Muscle of arm (tissue), 14 donors: ENCODE data around the gene KPNA5. TPM values are rescaled to one million over a fixed set of nuclear protein-coding genes. Genes with fewer than 3 reads are reported as not detected.
"Not testable (repeated sequence)": the region's sequence is repeated elsewhere in the genome, so short reads cannot be mapped to it uniquely, and the experiment has no call there.

ENCODE experiments used
- DNase-seq: peaks from one replicate; pipeline ENCODE4 v3.0.0-alpha.2; 2013
- long read RNA-seq, 11 donors: transcript quantifications; one replicate each; lab custom pipeline, GENCODE V29; 2026
- polyA plus RNA-seq, 12 donors: library from polyadenylated mRNA; unstranded; fragments of 120-200 nt; gene quantifications; one replicate each; pipeline ENCODE4 v1.2.1, GENCODE V29; 2013; ENCODE audit not compliant: insufficient read length in 12 of 12

KPNA5 gene
- polyA plus RNA-seq: 10 to 100 TPM in 10 of 12 donors, 1 to 10 TPM in 1, not detected in 1; 8.3 to 16.0 (median 12.7) TPM
- long read RNA-seq, donor 1, partial matches to known transcripts: 0 of 1 reads
- long read RNA-seq, donor 1, other reads (novel, unspliced or antisense): 0 of 1 reads
- long read RNA-seq, donor 2, full-length matches to known transcripts: 5 of 5 reads
- long read RNA-seq, donor 2, partial matches to known transcripts: 0 of 5 reads
- long read RNA-seq, donor 2, other reads (novel, unspliced or antisense): 0 of 5 reads
- long read RNA-seq, donor 3, full-length matches to known transcripts: 2 of 2 reads
- long read RNA-seq, donor 3, partial matches to known transcripts: 0 of 2 reads
- long read RNA-seq, donor 3, other reads (novel, unspliced or antisense): 0 of 2 reads
- long read RNA-seq, donor 4, full-length matches to known transcripts: 3 of 3 reads
- long read RNA-seq, donor 4, partial matches to known transcripts: 0 of 3 reads
- long read RNA-seq, donor 4, other reads (novel, unspliced or antisense): 0 of 3 reads
- long read RNA-seq, donor 5, full-length matches to known transcripts: 5 of 29 reads
- long read RNA-seq, donor 5, partial matches to known transcripts: 0 of 29 reads
- long read RNA-seq, donor 5, other reads (novel, unspliced or antisense): 24 of 29 reads
- long read RNA-seq, donor 6: 0 reads
- long read RNA-seq, donor 7, full-length matches to known transcripts: 2 of 2 reads
- long read RNA-seq, donor 7, partial matches to known transcripts: 0 of 2 reads
- long read RNA-seq, donor 7, other reads (novel, unspliced or antisense): 0 of 2 reads
- long read RNA-seq, donor 8, full-length matches to known transcripts: 7 of 12 reads
- long read RNA-seq, donor 8, partial matches to known transcripts: 5 of 12 reads
- long read RNA-seq, donor 8, other reads (novel, unspliced or antisense): 0 of 12 reads
- long read RNA-seq, donor 9: 0 reads
- long read RNA-seq, donor 10, full-length matches to known transcripts: 3 of 3 reads
- long read RNA-seq, donor 10, partial matches to known transcripts: 0 of 3 reads
- long read RNA-seq, donor 10, other reads (novel, unspliced or antisense): 0 of 3 reads
- long read RNA-seq, donor 11, full-length matches to known transcripts: 2 of 2 reads
- long read RNA-seq, donor 11, partial matches to known transcripts: 0 of 2 reads
- long read RNA-seq, donor 11, other reads (novel, unspliced or antisense): 0 of 2 reads

- DNase-seq: peak; percentile 89
Measured at GRCh38 chr6:116680880-116681672, at the start of gene KPNA5. KPNA5 (plus strand) TSS chr6:116681211; CDS start chr6:116681335, 124 bp downstream.

- DNase-seq: no peak
Measured at GRCh38 chr6:116631379-116631990, 49.5 kb upstream of the KPNA5 start.

DNA sequence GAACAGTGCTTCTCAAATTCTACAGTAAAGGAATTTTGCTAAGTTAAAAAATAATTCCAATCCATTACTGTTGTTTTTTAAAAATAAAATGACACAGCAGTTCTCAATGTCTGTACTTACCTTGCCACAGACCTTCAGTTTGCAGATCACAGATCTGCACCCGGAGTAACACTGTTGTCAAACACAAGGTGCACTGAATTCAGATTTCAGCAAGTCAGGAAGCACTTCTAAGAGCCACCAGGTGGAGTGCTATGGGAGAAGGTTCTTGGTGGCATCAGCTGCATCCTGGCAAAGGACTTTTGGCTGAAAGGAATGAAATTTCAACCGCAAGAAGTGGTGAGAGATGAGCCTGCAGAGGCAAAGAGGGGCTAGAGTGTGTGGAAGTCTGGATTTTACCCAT, 47.3 kb upstream of the KPNA5 start:
- DNase-seq: no peak

- DNase-seq: no peak
Measured at GRCh38 chr6:116648156-116648555, 32.9 kb upstream of the KPNA5 start.

DNA sequence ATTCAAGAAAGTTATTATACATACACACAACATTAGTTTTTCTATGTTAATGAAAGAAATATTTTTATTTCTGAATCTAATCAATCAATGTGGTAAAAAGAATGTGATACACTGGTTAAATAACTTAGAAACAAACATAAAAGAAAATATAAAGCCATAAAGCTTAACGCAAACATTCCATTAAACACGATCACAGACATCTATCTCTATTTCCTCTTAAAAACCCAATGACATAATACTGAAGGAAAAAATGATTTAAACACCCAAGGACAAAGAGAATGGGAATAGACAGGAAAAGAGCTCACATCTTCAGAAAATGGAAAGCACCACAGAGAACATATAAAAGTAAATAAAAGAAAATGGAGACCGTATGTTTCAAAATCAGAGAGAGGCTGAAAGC, 31.9 kb upstream of the KPNA5 start:
- no peak for DNase-seq

DNA sequence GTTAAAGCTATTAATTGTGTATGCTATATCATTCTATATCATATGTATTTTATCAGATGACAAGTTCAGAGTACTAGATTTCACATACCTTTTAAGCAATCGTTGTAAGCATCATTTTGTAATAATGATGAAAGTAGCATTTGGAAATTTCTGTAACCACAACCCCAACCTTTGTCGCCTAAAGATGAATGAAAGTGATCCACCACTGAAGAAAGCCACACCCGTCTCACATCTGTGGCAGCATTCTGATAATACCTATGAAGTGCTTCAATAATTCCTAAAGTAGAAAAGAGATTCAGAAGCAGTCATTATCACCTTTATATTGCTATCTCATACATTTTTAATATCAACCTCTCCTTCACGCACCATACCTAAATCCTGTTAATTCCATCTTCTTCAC, 29.1 kb upstream of the KPNA5 start:
- no peak for DNase-seq

GRCh38 chr6:116661594-116661993, 19.4 kb upstream of the KPNA5 start:
- DNase-seq: no peak

DNA sequence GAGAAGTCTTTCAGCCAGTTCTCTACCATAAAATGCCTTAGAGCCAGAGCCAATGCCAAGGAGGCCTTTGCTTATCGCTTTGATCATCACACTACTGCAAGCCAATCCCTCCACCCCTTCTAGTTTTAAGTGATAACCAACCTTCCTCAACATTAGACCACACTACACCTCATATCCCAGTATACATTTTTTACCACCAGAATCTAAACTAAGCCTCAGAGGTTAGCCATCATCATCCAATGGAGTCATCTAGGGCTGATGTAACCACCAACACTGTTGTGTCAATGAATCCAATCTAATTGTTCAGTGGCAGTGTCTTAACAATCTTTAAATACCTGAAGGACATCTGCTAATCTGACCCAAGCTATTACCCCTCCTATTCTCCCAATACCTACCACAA, 18.8 kb upstream of the KPNA5 start:
- DNase-seq: no peak

DNA sequence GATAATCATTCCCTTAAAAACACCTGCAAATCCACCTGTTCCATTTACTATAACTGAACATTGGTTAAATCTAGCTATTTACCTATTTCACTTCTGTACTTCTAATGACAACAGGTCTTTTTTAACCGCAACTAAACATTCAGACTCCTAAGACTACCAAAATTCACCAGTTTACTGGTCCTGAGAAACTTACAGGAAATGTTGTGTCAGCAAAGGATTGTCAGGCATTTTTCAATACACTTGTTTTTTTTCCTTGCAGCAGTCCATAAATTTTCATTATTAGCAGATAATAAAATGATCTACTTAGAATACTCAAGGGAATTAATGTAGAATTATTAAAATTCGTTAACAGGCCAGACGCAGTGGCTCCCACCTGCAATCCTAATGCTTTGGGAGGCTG, 17.7 kb upstream of the KPNA5 start:
- no peak for DNase-seq

DNA sequence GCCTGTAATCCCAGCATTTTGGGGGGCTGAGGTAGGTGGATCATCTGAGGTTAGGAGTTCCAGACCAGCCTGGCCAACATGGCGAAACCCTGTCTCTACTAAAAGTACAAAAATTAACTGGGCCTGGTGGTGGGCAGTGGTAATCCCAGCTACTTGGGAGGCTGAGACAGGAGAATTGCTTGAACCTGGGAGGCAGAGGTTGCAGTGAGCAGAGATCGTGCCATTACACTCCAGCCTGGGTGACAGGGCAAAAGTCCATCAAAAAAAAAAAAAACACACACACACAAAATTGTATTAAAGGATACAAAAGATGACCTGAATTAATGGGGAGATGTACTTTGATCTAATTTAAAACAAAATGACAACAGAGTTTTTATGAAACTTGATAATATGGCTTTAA, 16.8 kb upstream of the KPNA5 start:
- not testable (repeated sequence) for DNase-seq

GRCh38 chr6:116665464-116665863, 15.5 kb upstream of the KPNA5 start:
- DNase-seq: no peak

DNA sequence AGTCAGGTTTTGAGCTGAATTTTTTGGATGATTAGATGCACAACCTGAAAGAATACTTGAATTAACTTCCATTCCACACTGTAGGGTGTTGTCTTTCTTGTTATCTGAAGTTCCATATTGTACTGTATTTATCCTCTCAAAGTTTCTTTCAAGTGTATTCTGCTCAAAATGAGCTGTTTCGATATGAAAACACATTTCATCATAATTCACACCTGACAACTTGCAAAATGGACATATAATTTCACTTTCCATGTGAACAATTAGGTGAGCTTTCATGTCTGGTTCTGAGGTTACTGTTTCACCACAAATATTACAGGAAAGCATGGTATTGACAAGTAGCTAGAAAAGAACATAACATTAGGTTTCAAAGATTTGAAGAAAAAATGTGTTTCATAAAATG, 14.1 kb upstream of the KPNA5 start:
- DNase-seq: no peak

DNA sequence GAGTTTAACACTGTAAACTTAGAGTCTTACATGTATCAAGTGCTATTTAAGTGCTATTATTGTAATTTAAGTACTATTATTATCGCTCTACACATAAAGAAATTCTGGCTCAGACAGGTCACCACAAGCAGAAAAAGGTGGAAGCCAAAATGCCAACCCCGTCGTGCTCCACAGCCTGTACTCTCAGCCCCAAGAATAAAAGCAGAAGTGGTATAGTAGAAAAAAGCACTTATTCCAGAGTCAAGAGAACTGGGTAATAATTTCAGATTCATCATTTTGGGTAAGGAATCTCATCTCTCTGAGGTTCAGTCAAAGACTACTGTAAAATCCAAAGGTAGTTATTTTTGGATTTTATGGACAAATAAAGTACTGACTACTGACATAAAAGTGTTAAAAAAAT, 13.4 kb upstream of the KPNA5 start:
- DNase-seq: no peak

DNA sequence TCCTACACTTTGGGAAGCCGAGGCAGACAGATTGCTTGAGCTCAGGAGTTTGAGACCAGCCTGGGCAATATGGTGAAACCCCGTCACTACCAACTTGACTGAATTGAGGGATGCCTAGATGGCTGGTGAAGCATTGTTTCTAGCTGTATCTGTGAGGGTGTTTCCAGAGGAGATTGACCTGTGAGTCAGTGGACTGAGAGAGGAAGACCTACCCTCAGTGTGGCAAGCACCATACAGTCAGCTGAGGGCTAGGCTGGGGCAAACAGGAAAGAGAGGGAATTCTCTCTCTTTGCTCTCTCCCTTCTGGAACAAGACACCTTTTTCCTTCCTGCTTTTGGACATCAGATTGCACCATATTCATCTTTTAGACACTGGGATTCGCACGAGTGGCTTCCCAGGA, 8.7 kb upstream of the KPNA5 start:
- no peak for DNase-seq

- DNase-seq: no peak
Measured at GRCh38 chr6:116676021-116676420, 5.0 kb upstream of the KPNA5 start.

- DNase-seq: no peak
Measured at GRCh38 chr6:116682334-116682712, 1.3 kb downstream of the KPNA5 start.

DNA sequence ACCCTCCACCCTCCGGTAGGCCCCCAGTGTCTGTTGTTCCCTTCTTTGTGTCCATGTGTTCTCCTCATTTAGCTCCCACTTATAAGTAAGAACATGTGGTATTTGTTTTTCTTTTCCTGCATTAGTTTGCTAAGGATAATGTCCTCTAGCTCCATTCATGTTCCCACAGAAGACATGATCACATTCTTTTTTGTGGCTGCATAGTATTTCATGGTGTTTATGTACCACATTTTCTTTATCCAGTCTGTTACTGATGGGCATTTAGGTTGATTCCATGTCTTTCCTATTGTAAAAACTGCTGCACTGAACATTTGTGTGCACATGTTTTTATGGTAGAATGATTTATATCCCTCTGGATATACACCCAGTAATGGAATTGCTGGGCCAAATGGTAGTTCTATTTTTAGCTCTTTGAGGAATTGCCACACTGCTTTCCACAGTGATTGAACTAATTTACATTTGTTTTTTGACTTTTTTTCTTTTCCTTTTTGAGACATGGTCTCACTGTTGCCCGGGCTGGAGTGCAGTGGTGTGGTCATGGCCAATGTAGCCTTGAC, 4.5 kb downstream of the KPNA5 start:
- no peak for DNase-seq

- DNase-seq: not testable (repeated sequence)
Measured at GRCh38 chr6:116686475-116687101, 5.6 kb downstream of the KPNA5 start.

GRCh38 chr6:116691154-116691553, 10.1 kb downstream of the KPNA5 start:
- no peak for DNase-seq

DNA sequence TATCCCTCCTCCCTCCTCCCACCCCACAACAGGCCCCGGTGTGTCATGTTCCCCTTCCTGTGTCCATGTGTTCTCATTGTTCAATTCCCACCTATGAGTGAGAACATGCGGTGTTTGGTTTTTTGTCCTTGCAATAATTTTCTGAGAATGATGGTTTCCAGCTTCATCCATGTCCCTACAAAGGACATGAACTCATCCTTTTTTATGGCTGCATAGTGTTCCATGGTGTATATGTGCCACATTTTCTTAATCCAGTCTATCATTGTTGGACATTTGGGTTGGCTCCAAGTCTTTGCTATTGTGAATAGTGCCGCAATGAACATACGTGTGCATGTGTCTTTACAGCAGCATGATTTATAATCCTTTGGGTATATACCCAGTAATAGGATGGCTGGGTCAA, 11.9 kb downstream of the KPNA5 start:
- not testable (repeated sequence) for DNase-seq
